CD4-positive, alpha-beta T cell treated with Interleukin-1 beta for 1 hour (primary cell): Measurements from ENCODE around the gene ASXL3.

Experiments
- DNase-seq, 2 donors: peaks; one replicate each; pipeline ENCODE4 v3.0.0-alpha.2; 2020 to 2022

ASXL3 gene

GRCh38 chr18:33584548-33585430 lies 6.8 kb downstream of the ASXL3 start:
- DNase-seq = no peak

- DNase-seq = no peak
Measured at GRCh38 chr18:33585431-33585775, 7.4 kb downstream of the ASXL3 start.

DNA sequence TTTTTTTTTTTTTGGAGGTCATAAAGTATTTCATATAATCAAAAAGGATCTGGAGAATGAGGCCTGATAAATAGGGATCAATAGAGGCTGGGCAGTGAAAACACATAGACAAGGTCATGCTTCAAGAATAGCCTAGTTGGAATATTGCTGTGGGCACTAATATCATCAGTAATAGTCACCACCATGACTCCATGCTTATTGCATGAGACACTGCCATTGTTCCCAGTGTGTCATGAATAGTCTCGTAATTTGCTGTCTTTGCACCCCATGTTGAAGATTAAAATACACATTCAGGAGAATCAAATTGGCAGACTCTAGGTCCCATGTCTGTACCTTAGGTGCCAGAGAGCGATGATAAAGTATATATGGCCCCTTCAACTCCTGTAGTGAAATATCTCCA lies 10.3 kb downstream of the ASXL3 start:
- no peak for DNase-seq

GRCh38 chr18:33593261-33593660 lies 15.2 kb downstream of the ASXL3 start:
- DNase-seq = no peak

GRCh38 chr18:33594799-33595198 lies 16.8 kb downstream of the ASXL3 start:
- no peak for DNase-seq

GRCh38 chr18:33596178-33596854 lies 18.3 kb downstream of the ASXL3 start:
- no peak for DNase-seq

DNA sequence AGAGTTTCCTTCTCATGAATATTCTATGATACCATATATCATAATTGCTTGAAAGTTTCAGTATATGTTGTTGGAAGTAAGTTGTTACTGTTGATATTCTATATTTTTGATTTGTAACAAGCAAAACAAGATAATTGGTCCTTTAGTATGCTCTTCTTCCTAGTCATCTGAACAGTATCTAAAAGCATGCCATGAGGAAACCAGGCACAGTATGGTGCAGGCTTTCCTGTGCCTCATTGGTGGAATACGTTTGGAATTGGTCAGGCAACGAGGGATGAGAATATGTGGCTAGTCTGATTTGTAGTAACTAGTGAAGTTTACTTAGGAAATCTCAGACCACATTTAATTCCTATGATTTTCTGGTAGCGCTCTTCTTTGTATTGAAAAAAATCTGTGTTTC lies 22.8 kb downstream of the ASXL3 start:
- DNase-seq = no peak

DNA sequence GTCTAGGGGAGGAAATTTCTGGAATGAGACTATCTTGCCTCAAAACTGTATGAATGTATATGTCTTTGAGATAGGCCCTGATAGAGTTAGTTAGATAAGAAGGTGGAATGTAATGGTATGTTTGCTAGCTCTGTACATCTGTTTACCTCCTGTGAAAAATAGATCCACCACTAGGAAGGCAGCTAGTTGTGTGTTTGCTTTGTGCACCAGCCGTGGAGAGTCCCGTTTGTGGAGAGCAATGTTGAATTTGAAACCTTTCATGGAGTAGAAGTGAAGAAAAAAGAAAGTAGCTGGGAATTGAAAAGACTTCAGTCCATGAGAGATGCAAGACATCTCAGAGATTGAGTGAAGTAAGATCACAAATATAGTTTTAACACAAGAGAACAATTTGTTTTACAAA lies 25.4 kb downstream of the ASXL3 start:
- DNase-seq = no peak

- no peak for DNase-seq
Measured at GRCh38 chr18:33605250-33605649, 27.2 kb downstream of the ASXL3 start.

GRCh38 chr18:33606621-33607020 lies 28.6 kb downstream of the ASXL3 start:
- DNase-seq = no peak

DNA sequence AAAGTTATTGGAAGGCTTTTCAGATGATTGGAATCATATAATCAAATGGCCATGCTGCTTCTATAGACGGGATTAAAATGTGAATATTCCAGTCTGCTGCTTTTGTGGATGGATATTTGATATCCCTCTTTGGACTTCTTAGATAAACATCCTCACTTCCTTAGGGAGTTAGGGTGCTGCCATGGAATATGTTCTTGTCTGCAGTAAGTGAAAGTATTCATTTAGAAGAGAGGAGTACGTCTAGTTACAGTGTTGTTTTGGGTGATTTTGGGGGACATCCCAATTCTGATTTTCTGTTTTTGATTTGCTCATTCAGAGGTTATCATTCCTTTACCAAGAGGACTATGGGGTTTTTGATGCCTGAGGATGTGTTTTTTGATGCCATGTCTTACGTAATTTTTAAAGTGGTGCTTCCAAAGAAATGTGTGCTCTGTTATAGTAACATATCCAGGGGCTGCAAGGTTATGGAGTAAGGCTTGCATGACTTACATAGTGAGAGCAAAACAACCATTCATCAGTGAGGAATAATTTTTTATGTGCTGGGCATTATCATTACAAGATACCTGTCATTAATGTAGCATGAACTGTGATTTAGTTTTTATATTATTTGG lies 33.6 kb downstream of the ASXL3 start:
- no peak for DNase-seq

- DNase-seq = no peak
Measured at GRCh38 chr18:33612632-33613031, 34.6 kb downstream of the ASXL3 start.

DNA sequence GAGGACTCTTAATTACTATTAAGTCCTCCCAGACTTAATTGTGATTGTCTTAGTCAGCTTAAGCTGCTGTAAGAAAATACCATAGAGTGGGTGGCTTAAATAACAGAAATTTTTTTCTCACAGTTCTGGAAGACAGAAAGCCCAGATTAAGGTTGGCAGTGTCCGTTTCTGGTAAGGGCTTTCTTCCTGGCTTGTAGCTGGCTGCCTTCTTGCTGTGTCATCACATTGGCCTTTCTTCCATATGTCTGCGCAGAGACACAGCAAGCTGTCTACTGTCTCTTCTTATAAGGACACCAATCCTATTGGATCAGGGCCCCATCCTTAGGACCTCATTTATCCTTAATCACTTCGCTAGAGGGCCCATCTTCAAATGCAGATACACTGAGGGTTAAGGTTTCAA lies 38.5 kb downstream of the ASXL3 start:
- no peak for DNase-seq

DNA sequence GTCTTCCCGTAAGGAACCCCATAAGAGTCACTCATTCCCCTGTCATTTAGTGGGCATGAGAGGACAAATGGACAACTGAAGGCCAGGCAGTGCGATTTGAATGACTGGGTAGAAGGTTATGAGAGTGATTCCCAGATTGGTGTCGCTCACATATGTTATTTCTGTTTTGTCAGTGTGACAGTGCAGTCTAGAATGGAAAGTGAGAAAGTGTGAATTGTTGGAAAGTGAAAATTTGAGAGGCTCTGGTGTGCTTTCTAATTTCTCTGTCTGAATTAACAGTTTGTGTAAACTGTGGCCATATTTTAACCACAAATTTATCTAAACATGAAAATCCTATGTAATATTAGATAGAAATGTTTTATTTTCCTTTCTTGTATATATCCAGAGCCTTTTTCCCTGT lies 49.1 kb downstream of the ASXL3 start:
- no peak for DNase-seq

GRCh38 chr18:33630476-33630875 lies 52.5 kb downstream of the ASXL3 start:
- no peak for DNase-seq

- no peak for DNase-seq
Measured at GRCh38 chr18:33641141-33641540, 63.1 kb downstream of the ASXL3 start.

DNA sequence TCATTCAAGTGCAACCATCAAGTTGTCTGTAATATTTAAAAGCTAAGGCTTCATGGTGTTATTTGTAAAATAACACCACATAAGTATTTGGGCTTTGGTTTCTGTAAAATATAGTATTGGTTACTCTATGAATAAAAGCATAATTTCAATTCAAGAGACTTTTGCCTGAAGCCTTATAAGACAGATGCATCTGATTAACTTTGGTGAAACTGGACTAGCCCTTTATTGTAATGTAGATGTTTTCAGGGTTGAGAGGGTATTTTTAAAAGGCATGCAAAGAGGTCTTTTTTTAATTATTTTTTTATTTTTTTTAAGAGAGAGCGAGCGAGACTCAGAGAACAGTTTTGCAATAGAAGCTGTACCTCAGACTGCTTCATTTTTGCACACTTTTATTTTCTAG lies 66.5 kb downstream of the ASXL3 start:
- no peak for DNase-seq

DNA sequence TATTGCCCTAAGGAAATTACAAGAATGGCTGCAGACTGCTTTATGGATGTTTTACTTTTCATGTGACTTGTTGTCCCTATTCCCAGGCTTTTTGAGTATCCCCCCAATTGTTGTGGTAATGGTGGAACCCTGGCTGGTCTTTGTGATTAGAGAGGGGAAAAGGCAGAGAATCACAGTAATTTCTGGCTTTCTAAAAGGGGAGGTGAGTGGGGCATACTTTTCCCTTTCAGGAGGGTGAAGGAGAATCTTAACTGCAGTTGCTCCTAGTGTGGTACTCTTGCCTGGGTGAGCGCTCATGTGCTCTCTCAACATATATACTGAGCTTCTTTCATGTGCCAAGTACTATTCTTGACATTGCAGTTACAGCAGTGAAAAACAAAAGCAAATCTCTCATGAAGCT lies 69.3 kb downstream of the ASXL3 start:
- no peak for DNase-seq

DNA sequence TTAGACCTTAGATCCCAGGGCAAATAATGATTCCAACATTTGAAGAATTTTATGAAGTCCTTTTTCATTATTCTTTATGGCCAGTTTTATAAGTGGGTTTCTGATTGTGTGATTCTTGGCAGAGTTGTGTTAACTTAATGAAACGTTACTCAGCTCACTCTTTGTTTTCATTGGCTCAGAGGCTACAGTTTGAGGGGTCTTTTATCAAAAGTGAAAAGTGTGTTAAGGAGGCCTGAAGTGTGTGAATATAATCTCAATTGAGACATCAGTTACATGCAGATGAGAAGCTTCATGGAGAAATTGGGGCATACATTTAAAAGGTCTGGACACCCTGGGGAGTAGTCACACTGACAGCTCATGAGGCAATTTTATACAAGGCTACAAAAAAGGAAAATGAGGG lies 74.6 kb downstream of the ASXL3 start:
- no peak for DNase-seq

- no peak for DNase-seq
Measured at GRCh38 chr18:33653231-33653630, 75.2 kb downstream of the ASXL3 start.

DNA sequence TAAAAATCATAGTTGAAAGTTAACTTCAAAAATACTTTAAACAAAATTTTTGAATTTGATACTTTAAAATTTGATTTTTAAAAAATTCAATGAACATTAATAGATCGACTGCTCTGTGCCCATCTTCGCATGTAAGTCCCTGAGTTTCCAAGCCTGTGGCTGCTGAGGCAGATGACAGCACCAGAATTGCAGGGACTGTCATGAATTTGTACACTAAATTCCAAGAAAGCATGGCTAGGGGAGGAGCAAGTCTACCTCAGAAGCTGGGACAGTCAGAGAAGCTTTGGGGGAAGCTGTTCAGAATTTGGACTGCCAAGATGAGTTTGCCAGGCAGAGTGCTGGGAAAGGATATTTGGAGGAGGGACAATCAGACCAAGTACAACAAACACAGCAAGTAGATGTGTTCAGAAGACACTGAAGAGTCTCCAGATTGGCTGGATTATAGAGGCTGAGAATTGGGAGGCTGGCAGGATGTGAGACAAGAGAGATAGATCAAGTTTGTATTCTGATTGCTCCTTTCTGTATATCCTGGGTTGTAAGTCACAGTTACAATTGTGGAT lies 79.0 kb downstream of the ASXL3 start:
- DNase-seq = no peak

DNA sequence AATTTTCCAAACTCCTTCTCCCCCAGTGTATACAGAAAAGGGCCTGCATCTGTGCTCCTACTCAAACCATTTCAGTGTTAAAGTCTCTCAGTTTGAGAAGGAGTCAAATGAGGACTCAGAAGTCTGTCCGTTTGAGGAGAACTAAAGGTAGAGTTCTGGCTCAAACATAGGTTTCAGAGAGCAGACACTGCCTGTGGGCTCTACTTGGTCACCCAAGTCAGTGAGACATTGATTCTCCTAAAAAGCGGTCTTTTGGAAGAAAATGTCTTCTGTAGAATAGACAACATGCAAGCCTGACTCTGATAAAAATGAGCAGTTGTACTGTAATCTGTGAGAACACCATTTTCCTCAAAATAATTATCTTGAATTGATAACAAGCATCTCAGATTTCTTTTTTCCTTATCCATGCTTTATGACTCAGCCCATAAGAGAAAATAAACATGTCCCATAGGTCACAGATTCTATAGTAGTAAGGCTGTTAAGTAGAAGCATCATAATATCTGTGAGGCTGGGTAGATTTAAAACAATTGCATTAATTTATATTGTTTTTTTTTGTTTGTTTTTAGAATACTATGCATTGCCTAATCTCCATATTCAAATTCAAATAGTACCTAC lies 82.8 kb downstream of the ASXL3 start:
- no peak for DNase-seq

DNA sequence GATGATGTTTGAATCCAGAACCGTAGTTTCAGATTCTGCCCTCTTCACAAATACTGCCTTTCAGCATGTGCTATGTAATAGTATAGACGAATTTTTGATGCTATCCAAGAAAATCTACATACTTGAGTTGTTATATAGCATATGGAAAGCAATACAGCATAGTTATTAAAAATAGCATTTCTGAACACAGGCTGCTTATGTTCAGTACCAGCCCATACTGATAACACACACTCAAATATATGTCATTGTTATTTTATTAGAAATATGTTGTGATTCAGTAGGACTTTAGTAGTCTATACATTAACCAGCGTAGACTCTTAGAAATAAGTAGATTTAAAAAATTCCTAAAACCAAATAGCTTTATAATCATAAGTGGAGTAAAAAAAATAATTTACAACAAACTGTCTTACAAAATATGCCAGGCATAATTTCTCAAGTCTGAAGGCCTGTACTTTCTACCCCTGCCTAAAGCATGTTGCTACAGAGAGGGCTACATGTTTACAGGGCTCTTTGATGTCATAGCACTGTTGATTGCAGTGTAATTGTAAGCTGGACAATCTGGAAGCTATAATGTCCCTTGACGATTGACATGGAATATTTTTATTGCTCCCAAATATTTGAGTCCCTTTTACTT lies 86.3 kb downstream of the ASXL3 start:
- DNase-seq = no peak
